ENCODE results near the gene CDKN2AIP.

CDKN2AIP gene

DNA sequence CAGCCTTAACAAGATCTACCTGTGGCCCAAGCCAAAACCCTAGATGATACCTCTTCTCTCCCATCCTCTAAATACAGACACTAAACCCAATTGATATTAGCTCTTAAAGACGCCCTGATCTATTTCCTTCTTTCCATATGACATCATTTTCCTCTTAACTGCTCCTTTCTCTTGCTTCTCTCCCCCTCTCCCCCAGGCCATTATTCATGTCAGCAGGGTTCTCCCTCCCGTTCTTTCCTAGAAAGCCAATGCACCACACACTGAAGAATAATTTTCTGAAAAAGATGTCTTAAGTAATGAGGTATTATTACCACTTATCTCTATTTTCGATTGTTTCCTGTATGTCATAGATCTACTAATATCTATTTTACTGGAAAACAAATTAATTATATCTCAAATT lies 50.7 kb downstream of the CDKN2AIP start:
- DNase-seq (ENCODE audit: low read depth in 2 of 2) = no peak
